ENCODE results near the gene MPP1.
"Not testable (repeated sequence)": the region's sequence is repeated elsewhere in the genome, so short reads cannot be mapped to it uniquely, and the experiment has no call there.

The MPP1 gene

GRCh38 chrX:154828016-154828408 is 22.7 kb upstream of the MPP1 start:
- no peak overlapping the region for H3K23ac ChIP-seq (ENCODE audit: low read length in 2 of 2)
- H3K27ac ChIP-seq (ENCODE audit: low read length, poor library complexity, severe bottlenecking): no peak overlapping the region
- H3K9me3 ChIP-seq (ENCODE audit: control insufficient read depth, low read length): no peaks in the 10 kb centered on the region
- no peak overlapping the region for H2BK120ac ChIP-seq (ENCODE audit: low read depth, low read length)
- H3K4ac ChIP-seq (ENCODE audit: low read depth in 1 of 2, low read length in 2 of 2): no peak overlapping the region
- no peak overlapping the region for H2AK5ac ChIP-seq (ENCODE audit: low read length, severe bottlenecking)
- WGBS: 100% methylated on average over 1 of the region's 2 CpGs
- H4K91ac ChIP-seq (ENCODE audit: low read length): no peak overlapping the region
- H2BK12ac ChIP-seq (ENCODE audit: low read length in 2 of 2): no peak overlapping the region
- no peaks in the 10 kb centered on the region for H3K4me1 ChIP-seq (ENCODE audit: control insufficient read depth, insufficient read depth, low read depth, low read length)
- H3K4me2 ChIP-seq (ENCODE audit: low read length, poor library complexity, severe bottlenecking): no peak overlapping the region
- H3K14ac ChIP-seq (ENCODE audit: low read length in 2 of 2): no peak overlapping the region
- no peak overlapping the region for H2BK5ac ChIP-seq (ENCODE audit: low read depth, low read length, poor library complexity, severe bottlenecking)
- DNase-seq: no peak
- H2AFZ ChIP-seq (ENCODE audit: low read depth, low read length): no peak overlapping the region
- no peaks in the 10 kb centered on the region for H3K36me3 ChIP-seq (ENCODE audit: control insufficient read depth in 1 of 2, insufficient read depth in 2 of 2, low read depth in 1 of 2, low read length in 2 of 2)
- no peak overlapping the region for H3K18ac ChIP-seq (ENCODE audit: low read depth in 1 of 2, low read length in 2 of 2)
- no peak overlapping the region for H3K9ac ChIP-seq (ENCODE audit: low read length)
- H4K8ac ChIP-seq (ENCODE audit: low read length): no peak overlapping the region
- H3K27me3 ChIP-seq (ENCODE audit: control insufficient read depth in 1 of 2, insufficient read depth in 1 of 2, low read length in 2 of 2): no peaks in the 10 kb centered on the region
- H3K79me1 ChIP-seq (replicated peaks; ENCODE audit: low read length, poor library complexity, severe bottlenecking): no peaks in the 10 kb centered on the region
- no peak overlapping the region for H2BK15ac ChIP-seq (ENCODE audit: low read depth, poor library complexity, severe bottlenecking)
- H3K4me3 ChIP-seq (ENCODE audit: insufficient read depth in 1 of 2, low read depth in 1 of 2, low read length in 2 of 2): no peak overlapping the region

- H3K23ac ChIP-seq (ENCODE audit: low read length in 2 of 2): no peak overlapping the region
- H3K79me1 ChIP-seq (replicated peaks; ENCODE audit: low read length, poor library complexity, severe bottlenecking): no peaks in the 10 kb centered on the region
- H2AK5ac ChIP-seq (ENCODE audit: low read length, severe bottlenecking): no peak overlapping the region
- H3K4me1 ChIP-seq (ENCODE audit: control insufficient read depth, insufficient read depth, low read depth, low read length): no peaks in the 10 kb centered on the region
- no peak overlapping the region for H3K14ac ChIP-seq (ENCODE audit: low read length in 2 of 2)
- no peak overlapping the region for H2BK12ac ChIP-seq (ENCODE audit: low read length in 2 of 2)
- no peaks in the 10 kb centered on the region for H3K9me3 ChIP-seq (ENCODE audit: control insufficient read depth, low read length)
- H2BK5ac ChIP-seq (ENCODE audit: low read depth, low read length, poor library complexity, severe bottlenecking): no peak overlapping the region
- H2BK15ac ChIP-seq (ENCODE audit: low read depth, poor library complexity, severe bottlenecking): no peak overlapping the region
- DNase-seq: no peak
- H3K36me3 ChIP-seq (ENCODE audit: control insufficient read depth in 1 of 2, insufficient read depth in 2 of 2, low read depth in 1 of 2, low read length in 2 of 2): no peaks in the 10 kb centered on the region
- no peak overlapping the region for H3K18ac ChIP-seq (ENCODE audit: low read depth in 1 of 2, low read length in 2 of 2)
- no peak overlapping the region for H2BK120ac ChIP-seq (ENCODE audit: low read depth, low read length)
- H3K4me2 ChIP-seq (ENCODE audit: low read length, poor library complexity, severe bottlenecking): no peak overlapping the region
- 86% methylated on average over 4 of the region's 4 CpGs for WGBS
- H3K4ac ChIP-seq (ENCODE audit: low read depth in 1 of 2, low read length in 2 of 2): no peak overlapping the region
- no peak overlapping the region for H3K27ac ChIP-seq (ENCODE audit: low read length, poor library complexity, severe bottlenecking)
- no peak overlapping the region for H3K9ac ChIP-seq (ENCODE audit: low read length)
- H2AFZ ChIP-seq (ENCODE audit: low read depth, low read length): no peak overlapping the region
- no peak overlapping the region for H3K4me3 ChIP-seq (ENCODE audit: insufficient read depth in 1 of 2, low read depth in 1 of 2, low read length in 2 of 2)
- H3K27me3 ChIP-seq (ENCODE audit: control insufficient read depth in 1 of 2, insufficient read depth in 1 of 2, low read length in 2 of 2): no peaks in the 10 kb centered on the region
- H4K8ac ChIP-seq (ENCODE audit: low read length): no peak overlapping the region
- no peak overlapping the region for H4K91ac ChIP-seq (ENCODE audit: low read length)
These were observed 22.1 kb upstream of the MPP1 start for GRCh38 chrX:154827194-154828015.

- DNase-seq; H4K8ac ChIP-seq (ENCODE audit: low read length); H3K23ac ChIP-seq (ENCODE audit: low read length in 2 of 2); H3K4me1 ChIP-seq (ENCODE audit: control insufficient read depth, insufficient read depth, low read depth, low read length); H3K27me3 ChIP-seq (ENCODE audit: control insufficient read depth in 1 of 2, insufficient read depth in 1 of 2, low read length in 2 of 2); H3K9ac ChIP-seq (ENCODE audit: low read length); H4K91ac ChIP-seq (ENCODE audit: low read length); H2AFZ ChIP-seq (ENCODE audit: low read depth, low read length); H3K4ac ChIP-seq (ENCODE audit: low read depth in 1 of 2, low read length in 2 of 2); H3K27ac ChIP-seq (ENCODE audit: low read length, poor library complexity, severe bottlenecking); H3K4me2 ChIP-seq (ENCODE audit: low read length, poor library complexity, severe bottlenecking); H2BK12ac ChIP-seq (ENCODE audit: low read length in 2 of 2); H3K9me3 ChIP-seq (ENCODE audit: control insufficient read depth, low read length); H2BK120ac ChIP-seq (ENCODE audit: low read depth, low read length); H2AK5ac ChIP-seq (ENCODE audit: low read length, severe bottlenecking); H2BK5ac ChIP-seq (ENCODE audit: low read depth, low read length, poor library complexity, severe bottlenecking); H3K18ac ChIP-seq (ENCODE audit: low read depth in 1 of 2, low read length in 2 of 2); H3K4me3 ChIP-seq (ENCODE audit: insufficient read depth in 1 of 2, low read depth in 1 of 2, low read length in 2 of 2); H2BK15ac ChIP-seq (ENCODE audit: low read depth, poor library complexity, severe bottlenecking); H3K79me1 ChIP-seq (replicated peaks; ENCODE audit: low read length, poor library complexity, severe bottlenecking); H3K36me3 ChIP-seq (ENCODE audit: control insufficient read depth in 1 of 2, insufficient read depth in 2 of 2, low read depth in 1 of 2, low read length in 2 of 2); H3K14ac ChIP-seq (ENCODE audit: low read length in 2 of 2): not testable (repeated sequence)
- WGBS: no CpG with 5 or more reads among the region's 3 CpGs
These were observed 20.3 kb upstream of the MPP1 start for GRCh38 chrX:154825586-154825985.

- no peak overlapping the region for H3K4me3 ChIP-seq (ENCODE audit: insufficient read depth in 1 of 2, low read depth in 1 of 2, low read length in 2 of 2)
- no peak overlapping the region for H3K4me2 ChIP-seq (ENCODE audit: low read length, poor library complexity, severe bottlenecking)
- no peak overlapping the region for H3K9ac ChIP-seq (ENCODE audit: low read length)
- H3K9me3 ChIP-seq (ENCODE audit: control insufficient read depth, low read length): no peaks in the 10 kb centered on the region
- no peak overlapping the region for H2AFZ ChIP-seq (ENCODE audit: low read depth, low read length)
- no peaks in the 10 kb centered on the region for H3K36me3 ChIP-seq (ENCODE audit: control insufficient read depth in 1 of 2, insufficient read depth in 2 of 2, low read depth in 1 of 2, low read length in 2 of 2)
- H4K91ac ChIP-seq (ENCODE audit: low read length): no peak overlapping the region
- H2BK15ac ChIP-seq (ENCODE audit: low read depth, poor library complexity, severe bottlenecking): no peak overlapping the region
- H3K27ac ChIP-seq (ENCODE audit: low read length, poor library complexity, severe bottlenecking): no peak overlapping the region
- H2BK120ac ChIP-seq (ENCODE audit: low read depth, low read length): no peak overlapping the region
- H3K14ac ChIP-seq (ENCODE audit: low read length in 2 of 2): no peak overlapping the region
- H3K79me1 ChIP-seq (replicated peaks; ENCODE audit: low read length, poor library complexity, severe bottlenecking): no peaks in the 10 kb centered on the region
- H3K4ac ChIP-seq (ENCODE audit: low read depth in 1 of 2, low read length in 2 of 2): no peak overlapping the region
- no peaks in the 10 kb centered on the region for H3K27me3 ChIP-seq (ENCODE audit: control insufficient read depth in 1 of 2, insufficient read depth in 1 of 2, low read length in 2 of 2)
- DNase-seq: no peak
- H2BK5ac ChIP-seq (ENCODE audit: low read depth, low read length, poor library complexity, severe bottlenecking): no peak overlapping the region
- no peak overlapping the region for H3K18ac ChIP-seq (ENCODE audit: low read depth in 1 of 2, low read length in 2 of 2)
- no peak overlapping the region for H2BK12ac ChIP-seq (ENCODE audit: low read length in 2 of 2)
- no peak overlapping the region for H4K8ac ChIP-seq (ENCODE audit: low read length)
- no peak overlapping the region for H2AK5ac ChIP-seq (ENCODE audit: low read length, severe bottlenecking)
- no peaks in the 10 kb centered on the region for H3K4me1 ChIP-seq (ENCODE audit: control insufficient read depth, insufficient read depth, low read depth, low read length)
- WGBS: no CpG with 5 or more reads among the region's 1 CpG
- H3K23ac ChIP-seq (ENCODE audit: low read length in 2 of 2): no peak overlapping the region
These were observed 19.4 kb upstream of the MPP1 start for GRCh38 chrX:154824638-154825037.

Data from mesenchymal stem cell (in vitro differentiated cells and primary cell).